Measurements from ENCODE around the gene ERG. TPM values are rescaled to one million over a fixed set of nuclear protein-coding genes. Genes with fewer than 3 reads are reported as not detected.

ERG gene
- total and polyA plus RNA-seq, 9 donors = 13.5 to 20.7 (median 16.8) TPM

DNA sequence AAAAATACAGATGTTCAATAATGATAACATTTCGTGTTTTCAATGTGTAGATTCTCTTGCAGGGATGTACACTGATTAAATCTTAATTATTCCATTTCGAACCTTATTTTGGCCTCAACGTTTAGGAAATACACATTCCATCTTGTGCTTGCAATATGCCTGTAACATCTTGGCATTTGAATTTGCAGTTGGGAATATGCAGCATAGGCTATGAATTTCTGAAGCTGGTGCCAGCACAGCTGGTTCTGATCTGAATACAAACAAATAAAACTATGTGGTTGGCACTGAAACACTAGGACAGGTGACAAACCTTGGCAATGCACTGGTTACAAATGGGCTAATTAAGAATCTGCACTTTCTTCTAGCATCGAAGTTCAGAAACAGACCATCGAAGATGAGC, 108.4 kb downstream of the ERG start:
- H3K36me3 ChIP-seq (ENCODE audit: control insufficient read depth, insufficient read depth, low read length) = no peaks in the 10 kb centered on the region
- H3K27me3 ChIP-seq (ENCODE audit: control insufficient read depth, insufficient read depth, low read length) = no peaks in the 10 kb centered on the region
- no peak overlapping the region for H3K4me3 ChIP-seq (ENCODE audit: low read length)
- H3K4me1 ChIP-seq (ENCODE audit: control insufficient read depth, insufficient read depth, low read length) = peaks cover 3% of the 10 kb centered on the region
- no peak overlapping the region for H3K27ac ChIP-seq (ENCODE audit: low read length)
- 100% methylated on average over 1 of the region's 5 CpGs for WGBS (ENCODE audit: insufficient coverage)
- DNase-seq = peak; percentile 64
- no peaks in the 10 kb centered on the region for H3K9me3 ChIP-seq (replicated peaks; ENCODE audit: control insufficient read depth, low read depth, low read length)

DNA sequence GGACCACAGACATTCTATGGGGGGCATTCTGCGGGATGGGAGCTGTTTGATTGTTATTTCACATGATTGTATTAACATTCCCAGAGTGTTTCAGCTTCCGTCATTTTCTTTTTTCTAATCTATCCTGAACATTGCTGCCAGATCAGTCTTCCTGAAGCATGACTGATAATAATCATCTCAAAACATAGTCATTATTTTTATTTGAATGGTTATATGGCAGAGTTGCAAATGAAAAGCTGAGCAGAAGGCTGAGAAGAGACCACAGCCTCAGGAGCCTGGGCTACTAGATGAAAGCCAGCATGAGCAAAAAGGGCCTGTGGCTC, 109.0 kb downstream of the ERG start:
- Histone ChIP-seq H3K27me3 (ENCODE audit: control insufficient read depth, insufficient read depth, low read length) (no peaks in the 10 kb centered on the region), H3K4me1 (ENCODE audit: control insufficient read depth, insufficient read depth, low read length) (peaks cover 3% of the 10 kb centered on the region), H3K27ac (ENCODE audit: low read length) (no peak overlapping the region), H3K9me3 (replicated peaks; ENCODE audit: control insufficient read depth, low read depth, low read length) (no peaks in the 10 kb centered on the region), H3K4me3 (ENCODE audit: low read length) (no peak overlapping the region), H3K36me3 (ENCODE audit: control insufficient read depth, insufficient read depth, low read length) (no peaks in the 10 kb centered on the region)
- DNase-seq = no peak
- WGBS (ENCODE audit: insufficient coverage) = no CpG with 5 or more reads among the region's 2 CpGs

DNA sequence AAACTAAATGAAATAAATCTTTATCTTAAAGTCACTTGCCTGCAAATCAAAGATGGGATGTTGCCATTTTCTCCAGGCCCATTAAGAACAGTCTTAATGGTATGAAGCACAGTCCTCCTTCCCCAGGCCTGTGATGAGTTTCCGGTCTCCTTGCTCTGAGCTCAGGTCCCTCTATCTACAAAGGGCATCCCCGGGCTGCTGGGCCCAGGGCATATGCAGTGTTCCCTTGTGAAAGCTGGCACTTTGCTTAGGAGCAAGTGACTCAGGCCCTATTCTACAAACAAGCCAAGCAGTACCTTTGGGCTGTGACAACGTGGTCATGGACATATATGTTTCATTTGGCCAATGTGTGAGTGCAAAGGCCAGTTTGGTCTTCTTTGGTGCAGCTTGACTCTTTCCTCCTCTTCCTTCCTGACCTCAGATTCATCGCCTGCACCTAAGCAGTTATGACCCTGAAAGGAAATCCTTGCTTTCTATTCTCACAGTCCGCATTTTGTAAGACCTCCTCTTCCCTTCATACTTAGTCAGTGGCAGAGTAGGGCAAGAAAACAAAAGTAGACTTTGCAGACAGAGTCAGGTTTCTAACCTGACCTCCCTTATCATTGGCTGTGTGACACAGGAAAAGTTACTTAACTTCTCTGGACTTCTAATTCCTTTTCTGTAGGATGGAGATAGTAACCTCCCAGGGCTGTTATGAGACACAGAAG, 109.5 kb downstream of the ERG start:
- no peaks in the 10 kb centered on the region for H3K9me3 ChIP-seq (replicated peaks; ENCODE audit: control insufficient read depth, low read depth, low read length)
- H3K4me3 ChIP-seq (ENCODE audit: low read length) = no peak overlapping the region
- peaks cover 3% of the 10 kb centered on the region for H3K27me3 ChIP-seq (ENCODE audit: control insufficient read depth, insufficient read depth, low read length)
- no peak for DNase-seq
- H3K4me1 ChIP-seq (ENCODE audit: control insufficient read depth, insufficient read depth, low read length) = peaks cover 8% of the 10 kb centered on the region
- H3K27ac ChIP-seq (ENCODE audit: low read length) = no peak overlapping the region
- no peaks in the 10 kb centered on the region for H3K36me3 ChIP-seq (ENCODE audit: control insufficient read depth, insufficient read depth, low read length)
- WGBS (ENCODE audit: insufficient coverage) = 73% methylated on average over 2 of the region's 5 CpGs

DNA sequence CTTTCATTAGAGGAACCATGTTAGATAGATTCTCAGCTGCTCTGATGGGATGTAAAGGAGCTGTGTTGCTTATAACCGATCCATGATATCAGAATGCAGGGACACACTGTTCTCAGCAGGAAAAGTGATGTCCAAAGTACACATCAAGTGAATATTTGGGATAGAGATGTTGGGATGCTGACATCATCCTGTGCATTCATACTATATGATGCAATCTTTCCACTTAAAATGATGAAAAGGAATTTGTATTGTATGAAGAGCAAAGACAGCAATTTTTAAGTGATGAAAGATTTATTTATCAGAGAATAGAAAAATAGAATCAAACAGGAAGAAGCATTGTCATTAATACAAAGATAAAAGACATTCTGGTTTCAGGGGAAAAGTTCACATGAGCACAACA, 110.1 kb downstream of the ERG start:
- H3K27ac ChIP-seq (ENCODE audit: low read length) = no peak overlapping the region

DNA sequence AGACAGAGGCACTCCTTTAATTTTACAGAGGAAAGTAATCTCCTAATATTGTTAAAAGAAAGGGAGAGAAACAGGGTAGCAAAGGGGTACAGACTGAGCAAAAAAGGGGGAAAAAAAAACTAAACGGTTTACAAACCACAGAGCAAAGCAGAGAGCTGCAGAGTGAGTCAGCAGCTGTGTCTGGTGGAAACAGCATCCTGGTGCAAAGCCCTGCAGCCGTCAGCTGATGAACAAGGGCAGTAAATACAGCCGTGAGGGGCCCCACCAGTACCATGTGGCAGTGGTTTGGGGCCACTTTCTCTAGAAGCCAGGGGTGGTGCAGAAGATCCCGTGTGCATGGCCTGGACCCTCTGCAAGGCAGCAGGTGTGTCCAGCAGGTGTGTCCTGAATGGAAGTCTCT, 111.3 kb downstream of the ERG start:
- H3K36me3 ChIP-seq (ENCODE audit: control insufficient read depth, insufficient read depth, low read length) = no peaks in the 10 kb centered on the region
- H3K9me3 ChIP-seq (replicated peaks; ENCODE audit: control insufficient read depth, low read depth, low read length) = no peaks in the 10 kb centered on the region
- peaks cover 6% of the 10 kb centered on the region for H3K27me3 ChIP-seq (ENCODE audit: control insufficient read depth, insufficient read depth, low read length)
- 10% methylated on average over 3 of the region's 4 CpGs for WGBS (ENCODE audit: insufficient coverage)
- peaks cover 8% of the 10 kb centered on the region for H3K4me1 ChIP-seq (ENCODE audit: control insufficient read depth, insufficient read depth, low read length)
- H3K27ac ChIP-seq (ENCODE audit: low read length) = no peak overlapping the region
- H3K4me3 ChIP-seq (ENCODE audit: low read length) = no peak overlapping the region
- DNase-seq = no peak

More for the DNA sequence above, 110.1 kb downstream of the ERG start:
- Histone ChIP-seq H3K27me3 (ENCODE audit: control insufficient read depth, insufficient read depth, low read length) (peaks cover 6% of the 10 kb centered on the region), H3K4me1 (ENCODE audit: control insufficient read depth, insufficient read depth, low read length) (peaks cover 8% of the 10 kb centered on the region), H3K4me3 (ENCODE audit: low read length) (no peak overlapping the region), H3K9me3 (replicated peaks; ENCODE audit: control insufficient read depth, low read depth, low read length) (no peaks in the 10 kb centered on the region), H3K36me3 (ENCODE audit: control insufficient read depth, insufficient read depth, low read length) (no peaks in the 10 kb centered on the region)
- WGBS (ENCODE audit: insufficient coverage) = no CpG with 5 or more reads among the region's 1 CpG
- DNase-seq = peak; percentile 37

- peaks cover 6% of the 10 kb centered on the region for H3K27me3 ChIP-seq (ENCODE audit: control insufficient read depth, insufficient read depth, low read length)
- WGBS (ENCODE audit: insufficient coverage) = no CpG with 5 or more reads among the region's 7 CpGs
- H3K27ac ChIP-seq (ENCODE audit: low read length) = no peak overlapping the region
- H3K36me3 ChIP-seq (ENCODE audit: control insufficient read depth, insufficient read depth, low read length) = no peaks in the 10 kb centered on the region
- DNase-seq = no peak
- H3K9me3 ChIP-seq (replicated peaks; ENCODE audit: control insufficient read depth, low read depth, low read length) = no peaks in the 10 kb centered on the region
- peaks cover 13% of the 10 kb centered on the region for H3K4me1 ChIP-seq (ENCODE audit: control insufficient read depth, insufficient read depth, low read length)
- H3K4me3 ChIP-seq (ENCODE audit: low read length) = no peak overlapping the region
Observed at GRCh38 chr21:38385427-38386175, 112.7 kb downstream of the ERG start.

DNA sequence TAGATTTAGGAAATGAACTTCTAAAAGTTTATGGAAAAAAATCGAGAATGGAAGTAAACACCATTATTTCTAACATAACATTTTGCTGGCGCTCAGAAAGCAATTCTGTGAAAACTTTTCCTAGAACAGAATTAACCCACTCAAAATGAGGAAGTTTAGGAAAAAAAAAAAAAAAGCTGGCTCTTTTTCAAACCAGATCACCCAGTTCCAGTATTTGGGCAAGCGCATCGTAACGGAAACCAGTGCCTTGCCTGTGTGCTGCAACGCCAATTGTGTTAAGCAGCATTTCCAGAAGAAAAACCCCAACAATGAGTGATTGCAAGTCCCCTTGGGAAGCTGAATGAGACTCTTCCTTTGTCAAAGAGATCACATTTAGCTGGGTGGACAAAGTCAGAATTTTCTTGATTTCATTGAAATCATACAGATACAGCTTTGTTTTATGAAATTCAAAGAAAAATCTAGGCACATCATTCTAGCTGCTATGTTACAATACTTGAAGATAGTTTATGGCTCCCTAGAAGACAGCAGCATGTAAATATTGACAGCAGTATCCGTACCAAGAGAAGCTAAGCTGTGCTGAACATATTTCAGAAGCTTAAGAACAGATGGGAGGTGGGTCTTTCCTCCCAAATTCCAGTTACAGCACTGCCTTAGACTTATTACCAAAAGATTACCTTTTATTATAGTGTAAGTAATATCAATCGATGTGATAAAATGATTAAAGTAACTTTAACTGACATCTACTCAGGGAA, 113.4 kb downstream of the ERG start:
- 40% methylated on average over 1 of the region's 8 CpGs for WGBS (ENCODE audit: insufficient coverage)
- no peaks in the 10 kb centered on the region for H3K9me3 ChIP-seq (replicated peaks; ENCODE audit: control insufficient read depth, low read depth, low read length)
- H3K27ac ChIP-seq (ENCODE audit: low read length) = no peak overlapping the region
- DNase-seq = peak; percentile 58
- H3K27me3 ChIP-seq (ENCODE audit: control insufficient read depth, insufficient read depth, low read length) = peaks cover 6% of the 10 kb centered on the region
- peaks cover 13% of the 10 kb centered on the region for H3K4me1 ChIP-seq (ENCODE audit: control insufficient read depth, insufficient read depth, low read length)
- no peaks in the 10 kb centered on the region for H3K36me3 ChIP-seq (ENCODE audit: control insufficient read depth, insufficient read depth, low read length)
- H3K4me3 ChIP-seq (ENCODE audit: low read length) = no peak overlapping the region

DNA sequence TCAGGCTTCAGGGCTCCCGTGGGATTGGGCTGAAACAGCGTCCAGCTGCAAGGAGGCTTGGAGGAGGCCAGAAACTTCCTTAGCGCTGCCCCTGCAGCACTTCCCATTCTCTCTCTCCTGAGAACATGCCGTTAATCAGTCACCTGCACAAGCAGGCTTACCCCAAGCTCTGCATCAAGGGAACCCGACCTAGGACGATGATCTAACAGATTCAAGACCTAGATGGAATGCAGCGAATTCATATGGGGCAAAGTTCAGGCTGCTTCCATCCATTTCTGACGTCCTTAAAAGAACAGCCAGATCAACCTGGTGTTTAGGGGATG, 114.1 kb downstream of the ERG start:
- H3K9me3 ChIP-seq (replicated peaks; ENCODE audit: control insufficient read depth, low read depth, low read length) = no peaks in the 10 kb centered on the region
- H3K4me1 ChIP-seq (ENCODE audit: control insufficient read depth, insufficient read depth, low read length) = peaks cover 11% of the 10 kb centered on the region
- peaks cover 6% of the 10 kb centered on the region for H3K27me3 ChIP-seq (ENCODE audit: control insufficient read depth, insufficient read depth, low read length)
- no peaks in the 10 kb centered on the region for H3K36me3 ChIP-seq (ENCODE audit: control insufficient read depth, insufficient read depth, low read length)
- H3K4me3 ChIP-seq (ENCODE audit: low read length) = no peak overlapping the region
- no peak overlapping the region for H3K27ac ChIP-seq (ENCODE audit: low read length)
- WGBS (ENCODE audit: insufficient coverage) = 22% methylated on average over 5 of the region's 8 CpGs
- DNase-seq = peak; percentile 66

GRCh38 chr21:38383411-38384237, 114.7 kb downstream of the ERG start:
- Histone ChIP-seq H3K27ac (ENCODE audit: low read length) (no peak overlapping the region), H3K36me3 (ENCODE audit: control insufficient read depth, insufficient read depth, low read length) (no peaks in the 10 kb centered on the region), H3K9me3 (replicated peaks; ENCODE audit: control insufficient read depth, low read depth, low read length) (no peaks in the 10 kb centered on the region), H3K4me1 (ENCODE audit: control insufficient read depth, insufficient read depth, low read length) (peaks cover 10% of the 10 kb centered on the region), H3K27me3 (ENCODE audit: control insufficient read depth, insufficient read depth, low read length) (peaks cover 6% of the 10 kb centered on the region), H3K4me3 (ENCODE audit: low read length) (no peak overlapping the region)
- DNase-seq = no peak
- 77% methylated on average over 29 of the region's 34 CpGs for WGBS (ENCODE audit: insufficient coverage)
